ENCODE results near the gene LRRC8E.

Gene LRRC8E

GRCh38 chr19:7888145-7888825, at the start of gene LRRC8E:
Gene LRRC8E (plus strand): TSS chr19:7888510. CDS start chr19:7895604, 7,094 bp downstream.
- peak; percentile 72 for DNase-seq

- DNase-seq, result no peak
Measured at GRCh38 chr19:7839476-7839875, 48.8 kb upstream of the LRRC8E start.

- no peak for DNase-seq
Measured at GRCh38 chr19:7840629-7841028, 47.7 kb upstream of the LRRC8E start.

- no peak for DNase-seq
Measured at GRCh38 chr19:7841751-7842660, 46.3 kb upstream of the LRRC8E start.

GRCh38 chr19:7842661-7843294, 45.5 kb upstream of the LRRC8E start:
- DNase-seq, result no peak

- DNase-seq, result no peak
Measured at GRCh38 chr19:7843521-7843920, 44.8 kb upstream of the LRRC8E start.

- no peak for DNase-seq
Measured at GRCh38 chr19:7844405-7844804, 43.9 kb upstream of the LRRC8E start.

- no peak for DNase-seq
Measured at GRCh38 chr19:7844951-7845350, 43.4 kb upstream of the LRRC8E start.

GRCh38 chr19:7845390-7846154, 42.7 kb upstream of the LRRC8E start:
- DNase-seq, result no peak

- no peak for DNase-seq
Measured at GRCh38 chr19:7846155-7846646, 42.1 kb upstream of the LRRC8E start.

- no peak for DNase-seq
Measured at GRCh38 chr19:7847664-7848063, 40.6 kb upstream of the LRRC8E start.

- DNase-seq, result no peak
Measured at GRCh38 chr19:7848779-7849457, 39.4 kb upstream of the LRRC8E start.

- DNase-seq, result no peak
Measured at GRCh38 chr19:7849631-7849999, 38.7 kb upstream of the LRRC8E start.

GRCh38 chr19:7850000-7850813, 38.1 kb upstream of the LRRC8E start:
- DNase-seq, result no peak

GRCh38 chr19:7850945-7851622, 37.2 kb upstream of the LRRC8E start:
- no peak for DNase-seq

- DNase-seq, result no peak
Measured at GRCh38 chr19:7851623-7852500, 36.4 kb upstream of the LRRC8E start.

GRCh38 chr19:7852851-7853769, 35.2 kb upstream of the LRRC8E start:
- DNase-seq, result peak; percentile 95

- DNase-seq, result no peak
Measured at GRCh38 chr19:7853770-7854128, 34.6 kb upstream of the LRRC8E start.

Measured in NCI-H510A treated with DMSO at 0.1 percent for 48 hours (cell line).